H1 (cell line): ENCODE measurements around the gene IQCH. TPM values are rescaled to one million over a fixed set of nuclear protein-coding genes. Genes with fewer than 3 reads are reported as not detected.

Experiments
- CTCF ChIA-PET: fragments of 300-600 bp; sonication (Branson Sonifier 250); formaldehyde crosslinking; loops from one replicate; lab custom pipeline; 2021; ENCODE audit not compliant: partially characterized antibody; lab: Charles Lee
- POLR2A ChIA-PET: fragments of 300-600 bp; sonication (Branson Sonifier 250); formaldehyde crosslinking; loops from one replicate; lab custom pipeline; 2021; ENCODE audit warnings: inconsistent platforms; ENCODE audit not compliant: partially characterized antibody; lab: Charles Lee
- DNase-seq, 2 experiments: peaks; one replicate each; pipeline versions ENCODE4 v3.0.0 to v3.0.0-alpha.2; 2010 to 2022; ENCODE audit warnings: low spot score in 2 of 2, low read depth in 1 of 2, mixed read lengths in 1 of 2
- FAIRE-seq: peaks from 2 replicates; lab custom pipeline; 2011; peaks lifted over from hg19 to GRCh38; lab: Jason Lieb, UNC
- H2AFZ ChIP-seq: 2 replicates; pipeline ENCODE4 v1.8.1; 2012; ENCODE audit warnings: low read length, inconsistent platforms
- H2AK5ac ChIP-seq: 2 replicates; pipeline ENCODE4 v1.6.1; 2013; ENCODE audit warnings: low read depth, low read length
- H2BK120ac ChIP-seq: replicated peaks from 2 replicates; pipeline ENCODE3; 2013; ENCODE audit warnings: low read depth, low read length, inconsistent platforms
- H2BK12ac ChIP-seq: 2 replicates; pipeline ENCODE4 v1.6.1; 2013; ENCODE audit warnings: low read depth, low read length
- H2BK15ac ChIP-seq: 2 replicates; pipeline ENCODE4 v1.6.1; 2013; ENCODE audit warnings: low read length
- H2BK20ac ChIP-seq: 2 replicates; pipeline ENCODE4 v1.6.1; 2013; ENCODE audit warnings: low read length
- H2BK5ac ChIP-seq: 2 replicates; pipeline ENCODE4 v1.6.1; 2013; ENCODE audit warnings: low read depth, low read length
- H3K14ac ChIP-seq: 2 replicates; pipeline ENCODE4 v1.6.1; 2013; ENCODE audit warnings: inconsistent platforms; ENCODE audit not compliant: insufficient read length
- H3K18ac ChIP-seq: 2 replicates; pipeline ENCODE4 v1.6.1; 2013; ENCODE audit warnings: low read length; ENCODE audit errors: extremely low read depth
- H3K23ac ChIP-seq: 2 replicates; pipeline ENCODE4 v1.6.1; 2013; ENCODE audit warnings: inconsistent platforms; ENCODE audit not compliant: insufficient read length
- H3K23me2 ChIP-seq: 2 replicates; pipeline ENCODE4 v1.6.1; 2013; ENCODE audit warnings: low read depth, low read length
- H3K27ac ChIP-seq: 2 replicates; pipeline ENCODE4 v1.6.1; 2011; ENCODE audit warnings: low read depth, low read length, inconsistent platforms
- H3K27me3 ChIP-seq, 4 experiments: replicated peaks in 1 of 4; 1 replicate in 1 of 4; 2 replicates in 3 of 4; pipeline versions ENCODE4 v1.6.1 to v1.8.1; 2011 to 2013; ENCODE audit warnings: low read length in 3 of 4, mild to moderate bottlenecking in 3 of 4, inconsistent platforms in 2 of 4, mixed read lengths in 2 of 4, moderate library complexity in 1 of 4; ENCODE audit not compliant: control insufficient read depth in 3 of 4, insufficient read depth in 3 of 4; ENCODE audit errors: extremely low read depth in 1 of 4
- H3K36me3 ChIP-seq, 4 experiments: 2 replicates each; pipeline versions ENCODE4 v1.6.1 to v1.8.1; 2011 to 2013; ENCODE audit warnings: mild to moderate bottlenecking in 4 of 4, low read length in 3 of 4, moderate library complexity in 2 of 4, control low read depth in 1 of 4, inconsistent platforms in 1 of 4; ENCODE audit not compliant: insufficient read depth in 4 of 4, control insufficient read depth in 2 of 4
- H3K4ac ChIP-seq: replicated peaks from 2 replicates; pipeline ENCODE3; 2013; ENCODE audit warnings: low read length, low read depth, mixed read lengths, inconsistent platforms; ENCODE audit not compliant: insufficient read length
- H3K4me1 ChIP-seq, 4 experiments: replicated peaks in 1 of 4; 1 replicate in 1 of 4; 2 replicates in 3 of 4; pipeline versions ENCODE4 v1.6.1 to v1.8.1; 2011 to 2013; ENCODE audit warnings: low read length in 3 of 4, inconsistent platforms in 2 of 4, mixed read lengths in 1 of 4; ENCODE audit not compliant: insufficient read depth in 4 of 4, control insufficient read depth in 3 of 4
- H3K4me2 ChIP-seq, 2 experiments: 2 replicates each; pipeline versions ENCODE4 v1.6.1 to v1.8.1; 2011 to 2013; ENCODE audit warnings: low read depth in 2 of 2, low read length in 2 of 2, control low read depth in 1 of 2, inconsistent platforms in 1 of 2, mild to moderate bottlenecking in 1 of 2; ENCODE audit not compliant: insufficient read depth in 1 of 2
- H3K4me3 ChIP-seq, 4 experiments: fragments of 200-600, 300-600 bp in 1 of 4; sonication (generic), shearing (Covaris generic), sonication (Bioruptor Twin) in 1 of 4; 2 replicates each; pipeline versions ENCODE4 v1.5.1 to v1.8.1; 2011 to 2016; ENCODE audit warnings: low read length in 4 of 4, low read depth in 3 of 4, control low read depth in 2 of 4, inconsistent platforms in 2 of 4, mild to moderate bottlenecking in 2 of 4, mixed read lengths in 1 of 4, moderate library complexity in 1 of 4; ENCODE audit not compliant: insufficient read depth in 2 of 4; ENCODE audit errors: extremely low read depth in 1 of 4
- H3K56ac ChIP-seq: replicated peaks from 2 replicates; pipeline ENCODE3; 2013; ENCODE audit warnings: low read depth, mild to moderate bottlenecking, mixed read lengths, low read length, inconsistent platforms; ENCODE audit not compliant: insufficient read length
- H3K79me1 ChIP-seq: 2 replicates; pipeline ENCODE4 v1.6.1; 2013; ENCODE audit warnings: low read depth, low read length, control low read depth
- H3K79me2 ChIP-seq, 2 experiments: 2 replicates each; pipeline versions ENCODE4 v1.6.1 to v1.8.1; 2012 to 2013; ENCODE audit warnings: low read length in 2 of 2, mild to moderate bottlenecking in 2 of 2, inconsistent platforms in 1 of 2; ENCODE audit not compliant: insufficient read depth in 2 of 2, control insufficient read depth in 1 of 2
- H3K9ac ChIP-seq, 4 experiments: replicated peaks in 1 of 4; 1 replicate in 1 of 4; 2 replicates in 3 of 4; pipeline versions ENCODE4 v1.6.1 to v1.8.1; 2011 to 2013; ENCODE audit warnings: low read depth in 3 of 4, low read length in 3 of 4, control low read depth in 2 of 4, mild to moderate bottlenecking in 2 of 4, moderate library complexity in 2 of 4, inconsistent platforms in 1 of 4; ENCODE audit errors: extremely low read depth in 1 of 4
- H3K9me3 ChIP-seq, 2 experiments: 2 replicates each; pipeline versions ENCODE4 v1.6.1 to v1.8.1; 2012 to 2013; ENCODE audit warnings: mild to moderate bottlenecking in 2 of 2, moderate library complexity in 2 of 2, control low read depth in 1 of 2, inconsistent platforms in 1 of 2, low read depth in 1 of 2, low read length in 1 of 2, mixed read lengths in 1 of 2; ENCODE audit not compliant: insufficient read depth in 2 of 2
- H4K20me1 ChIP-seq, 2 experiments: replicated peaks in 1 of 2; 2 replicates each; pipeline versions ENCODE3 to v1.8.1; 2011 to 2013; ENCODE audit warnings: inconsistent platforms in 2 of 2, low read length in 2 of 2, mild to moderate bottlenecking in 1 of 2; ENCODE audit not compliant: insufficient read depth in 2 of 2, control insufficient read depth in 1 of 2
- H4K5ac ChIP-seq: 2 replicates; pipeline ENCODE4 v1.6.1; 2013; ENCODE audit warnings: low read length, low read depth, mixed read lengths, inconsistent platforms; ENCODE audit not compliant: insufficient read length
- H4K8ac ChIP-seq: 2 replicates; pipeline ENCODE4 v1.8.0; 2013; ENCODE audit warnings: mild to moderate bottlenecking, moderate library complexity, low read length, inconsistent platforms; ENCODE audit not compliant: insufficient read depth; ENCODE audit errors: extremely low read depth
- H4K91ac ChIP-seq: replicated peaks from 2 replicates; pipeline ENCODE3; 2013; ENCODE audit warnings: low read length, mixed read lengths, inconsistent platforms; ENCODE audit not compliant: insufficient read length
- BCL11A ChIP-seq, 2 experiments: IDR thresholded peaks; one replicate each; pipeline ENCODE4 v1.6.1; 2011; ENCODE audit warnings: low read depth in 2 of 2, low read length in 2 of 2, mild to moderate bottlenecking in 2 of 2
- CTCF ChIP-seq, 3 experiments: IDR thresholded peaks; 1 replicate in 2 of 3; 2 replicates in 1 of 3; pipeline versions ENCODE4 v1.5.1 to v1.6.1; 2011; ENCODE audit warnings: low read length in 3 of 3, mild to moderate bottlenecking in 3 of 3, inconsistent platforms in 2 of 3, low read depth in 1 of 3, moderate library complexity in 1 of 3; ENCODE audit not compliant: insufficient read depth in 1 of 3; ENCODE audit errors: control extremely low read depth in 1 of 3
- E2F6 ChIP-seq: IDR thresholded peaks from 2 replicates; pipeline ENCODE4 v1.6.1; 2012; ENCODE audit warnings: inconsistent platforms
- HDAC2 ChIP-seq, 2 experiments: fragments of 300-600 bp in 1 of 2; sonication (generic) in 1 of 2; IDR thresholded peaks; 2 replicates each; pipeline ENCODE4 v1.6.1; 2011 to 2012; ENCODE audit warnings: low read depth in 2 of 2, low read length in 2 of 2, mild to moderate bottlenecking in 2 of 2, moderate library complexity in 2 of 2, borderline replicate concordance in 1 of 2, inconsistent platforms in 1 of 2
- MAX ChIP-seq: IDR thresholded peaks from 2 replicates; pipeline ENCODE4 v1.6.1; 2012; ENCODE audit warnings: inconsistent platforms
- POLR2AphosphoS5 ChIP-seq: IDR thresholded peaks from 2 replicates; pipeline ENCODE4 v1.6.1; 2011; ENCODE audit warnings: low read depth, low read length
- SP4 ChIP-seq: IDR thresholded peaks from 2 replicates; pipeline ENCODE4 v1.6.1; 2012; ENCODE audit warnings: low read length, inconsistent platforms
- TEAD4 ChIP-seq: IDR thresholded peaks from 2 replicates; pipeline ENCODE4 v1.6.1; 2012; ENCODE audit warnings: low read depth, low read length, inconsistent platforms, mixed read lengths
- YY1 ChIP-seq: IDR thresholded peaks from 2 replicates; pipeline ENCODE4 v1.6.1; 2011; ENCODE audit warnings: low read depth, mild to moderate bottlenecking, low read length
- WGBS, 2 experiments: shearing (Covaris generic) in 1 of 2; methylation state at CpG; one replicate each; pipeline versions ENCODE4 v1.1.6 to v1.1.7; 2013 to 2015; ENCODE audit warnings: low lambda C conversion rate in 2 of 2, mixed read lengths in 2 of 2, inconsistent platforms in 1 of 2, low coverage in 1 of 2, missing lambda C conversion rate in 1 of 2; ENCODE audit not compliant: insufficient replicate concordance in 2 of 2, insufficient coverage in 1 of 2, insufficient read length in 1 of 2; ENCODE audit errors: extremely low coverage in 1 of 2, missing lambda C conversion rate in 1 of 2; 5-methylcytosine and 5-hydroxymethylcytosine counted together
- polyA plus RNA-seq, 7 experiments: library from polyadenylated mRNA; depleted of rRNA in 3 of 7; stranded (reverse) in 5 of 7; unstranded in 2 of 7; fragments of >200 nt in 5 of 7; fragments of 200-250 nt in 2 of 7; gene quantifications; 1 replicate in 5 of 7; 2 replicates in 1 of 7; 4 replicates in 1 of 7; pipeline versions ENCODE4 v1.2.1 to v1.2.3, GENCODE V29; 2011 to 2013; ENCODE audit warnings: missing spikeins in 2 of 7, mixed read lengths in 2 of 7
- total RNA-seq: library from RNA; stranded (reverse); fragmentation: NEBNext Ultra II Directional; extraction: Animal tissue kit (Norgen Biotek cat#: 25700); gene quantifications from 2 replicates; pipeline ENCODE4 v1.2.1, GENCODE V29; 2021

The IQCH gene
- total and polyA plus RNA-seq, 2 of the 8 experiments (the other 6 are each of a cell fraction or from before 2014, with no cell fraction given), result 0.60 to 1.9 TPM

- Histone ChIP-seq H3K23ac (no peak overlapping the region), H2BK20ac (no peak overlapping the region), H2AFZ (no peak overlapping the region), H2BK5ac (no peak overlapping the region), H3K36me3 (no peaks in the 10 kb centered on the region), H3K18ac (no peak overlapping the region), H3K23me2 (no peaks in the 10 kb centered on the region), H3K4me2 (no peak overlapping the region), H3K4me1 (peaks cover 0 to 3% (median 0%) of the 10 kb centered on the region in 4 experiments; a peak in 1 of 7 replicates), H3K27me3 (no peaks in the 10 kb centered on the region; a peak in 1 of 7 replicates), H3K4me3 (no peak overlapping the region), H2BK12ac (no peak overlapping the region), H3K79me2 (no peaks in the 10 kb centered on the region), H2BK15ac (no peak overlapping the region), H4K8ac (no peak overlapping the region), H3K14ac (no peak overlapping the region), H4K20me1 (no peaks in the 10 kb centered on the region), H3K4ac (no peak overlapping the region), H3K9me3 (no peaks in the 10 kb centered on the region), H3K79me1 (no peaks in the 10 kb centered on the region), H4K5ac (no peak overlapping the region), H3K56ac (no peak overlapping the region), H4K91ac (no peak overlapping the region), H2BK120ac (no peak overlapping the region), H3K9ac (no peak overlapping the region), H2AK5ac (no peak overlapping the region), H3K27ac (no peak overlapping the region)
- ChIA-PET CTCF (interaction anchor here (1.0 kb wide), 1 partner anchor 60 kb away, joined by 3 read pairs; no protein-coding TSS in a partner anchor), POLR2A (no interaction called here)
- FAIRE-seq, result no peak
- 92% methylated on average over 6 of the region's 6 CpGs; no CpG with 5 or more reads in 1 of the 2 experiments for WGBS, 2 experiments
- no peak for DNase-seq
- TF ChIP-seq CTCF (IDR thresholded peaks at IDR 0.05; ENCODE audit: control extremely low read depth in 1 of 3, insufficient read depth in 1 of 3, low read depth in 1 of 3, low read length in 3 of 3) (no peak), MAX (no peak), BCL11A (IDR thresholded peaks at IDR 0.05; ENCODE audit: low read depth in 2 of 2, low read length in 2 of 2) (no peak), YY1 (no peak), E2F6 (no peak), HDAC2 (IDR thresholded peaks at IDR 0.05; ENCODE audit: borderline replicate concordance in 1 of 2, low read depth in 2 of 2, low read length in 2 of 2) (no peak), TEAD4 (no peak), SP4 (no peak), POLR2AphosphoS5 (no peak)
These were observed 118.5 kb downstream of the IQCH start for GRCh38 chr15:67372986-67373675.
